GM12872 (cell line): ENCODE data around the gene TCN2.

Experiments used
- TF ChIP-seq, protein P1 (sequence below): IDR thresholded peaks from 3 replicates; pipeline ENCODE4 v1.5.1; 2011; ENCODE audit warnings: low read depth, mild to moderate bottlenecking, low read length, moderate library complexity; ENCODE audit not compliant: insufficient read depth

TCN2 gene

DNA sequence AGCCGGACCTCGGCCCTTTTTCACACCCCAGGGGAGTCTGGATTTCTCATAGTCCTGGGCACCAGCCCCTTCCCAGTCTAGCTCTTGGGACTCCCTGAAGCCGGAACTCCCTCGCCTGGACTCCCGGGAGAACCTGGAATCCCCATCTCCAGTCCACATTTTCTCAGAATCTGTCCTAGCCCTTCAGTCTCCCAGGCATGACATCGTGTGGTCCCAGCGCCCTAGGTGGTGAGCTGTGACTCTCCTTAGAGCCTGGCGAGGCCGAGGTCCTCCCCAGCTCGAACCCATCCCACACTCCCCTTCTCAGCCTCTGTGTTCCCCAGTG lies 61.4 kb downstream of the TCN2 start:
- TF ChIP-seq, protein P1, sequence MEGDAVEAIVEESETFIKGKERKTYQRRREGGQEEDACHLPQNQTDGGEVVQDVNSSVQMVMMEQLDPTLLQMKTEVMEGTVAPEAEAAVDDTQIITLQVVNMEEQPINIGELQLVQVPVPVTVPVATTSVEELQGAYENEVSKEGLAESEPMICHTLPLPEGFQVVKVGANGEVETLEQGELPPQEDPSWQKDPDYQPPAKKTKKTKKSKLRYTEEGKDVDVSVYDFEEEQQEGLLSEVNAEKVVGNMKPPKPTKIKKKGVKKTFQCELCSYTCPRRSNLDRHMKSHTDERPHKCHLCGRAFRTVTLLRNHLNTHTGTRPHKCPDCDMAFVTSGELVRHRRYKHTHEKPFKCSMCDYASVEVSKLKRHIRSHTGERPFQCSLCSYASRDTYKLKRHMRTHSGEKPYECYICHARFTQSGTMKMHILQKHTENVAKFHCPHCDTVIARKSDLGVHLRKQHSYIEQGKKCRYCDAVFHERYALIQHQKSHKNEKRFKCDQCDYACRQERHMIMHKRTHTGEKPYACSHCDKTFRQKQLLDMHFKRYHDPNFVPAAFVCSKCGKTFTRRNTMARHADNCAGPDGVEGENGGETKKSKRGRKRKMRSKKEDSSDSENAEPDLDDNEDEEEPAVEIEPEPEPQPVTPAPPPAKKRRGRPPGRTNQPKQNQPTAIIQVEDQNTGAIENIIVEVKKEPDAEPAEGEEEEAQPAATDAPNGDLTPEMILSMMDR = no peak

- TF ChIP-seq, protein P1 = no peak
Observed at GRCh38 chr22:30671071-30671470, 64.1 kb downstream of the TCN2 start.

DNA sequence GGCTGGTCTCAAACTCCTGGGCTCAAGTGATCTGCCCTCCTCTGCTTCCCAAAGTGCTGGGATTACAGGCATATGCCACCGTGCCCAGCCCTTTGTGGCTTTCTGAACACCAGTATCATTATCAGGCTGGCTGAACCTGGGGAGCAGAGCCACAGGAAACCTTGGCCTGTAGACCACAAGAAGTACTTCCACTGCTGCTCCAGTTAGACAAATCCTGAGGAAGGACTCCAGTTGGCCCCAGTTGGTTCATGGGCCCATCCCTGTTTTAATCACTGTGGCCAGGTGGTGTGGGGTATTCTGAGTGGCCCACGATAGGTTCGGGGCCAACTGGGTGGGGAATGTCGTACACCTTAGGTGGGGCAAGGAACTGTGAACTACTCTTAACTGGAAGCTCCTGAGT lies 66.2 kb downstream of the TCN2 start:
- TF ChIP-seq, protein P1 = no peak

- TF ChIP-seq, protein P1 = no peak
Observed at GRCh38 chr22:30674482-30674881, 67.5 kb downstream of the TCN2 start.

GRCh38 chr22:30675436-30675835 lies 68.5 kb downstream of the TCN2 start:
- TF ChIP-seq, protein P1 = no peak
